ENCODE data around the gene HDAC6.

The HDAC6 gene

DNA sequence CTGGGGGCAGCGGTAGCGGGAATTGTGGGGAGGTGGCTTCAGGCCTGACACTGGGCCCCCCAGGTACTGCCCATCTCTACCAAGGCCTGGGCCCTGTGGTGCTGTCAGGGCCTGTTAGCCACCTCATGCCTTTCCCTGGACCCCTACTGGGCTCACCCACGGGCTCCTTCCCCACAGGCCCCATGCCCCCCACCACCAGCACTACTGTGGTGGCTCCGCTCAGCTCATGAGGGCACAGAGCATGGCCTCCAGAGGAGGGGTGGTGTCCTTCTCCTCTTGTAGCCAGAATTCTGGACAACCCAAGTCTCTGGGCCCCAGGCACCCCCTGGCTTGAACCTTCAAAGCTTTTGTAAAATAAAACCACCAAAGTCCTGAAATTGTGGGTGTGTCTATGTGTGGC, 7.9 kb upstream of the HDAC6 start:
- Mint-ChIP-seq H3K27ac (ENCODE audit: low read depth) (no peak overlapping the region), H3K4me3 (no peak overlapping the region)
- DNase-seq (ENCODE audit: low spot score in 2 of 2) = no peak

DNA sequence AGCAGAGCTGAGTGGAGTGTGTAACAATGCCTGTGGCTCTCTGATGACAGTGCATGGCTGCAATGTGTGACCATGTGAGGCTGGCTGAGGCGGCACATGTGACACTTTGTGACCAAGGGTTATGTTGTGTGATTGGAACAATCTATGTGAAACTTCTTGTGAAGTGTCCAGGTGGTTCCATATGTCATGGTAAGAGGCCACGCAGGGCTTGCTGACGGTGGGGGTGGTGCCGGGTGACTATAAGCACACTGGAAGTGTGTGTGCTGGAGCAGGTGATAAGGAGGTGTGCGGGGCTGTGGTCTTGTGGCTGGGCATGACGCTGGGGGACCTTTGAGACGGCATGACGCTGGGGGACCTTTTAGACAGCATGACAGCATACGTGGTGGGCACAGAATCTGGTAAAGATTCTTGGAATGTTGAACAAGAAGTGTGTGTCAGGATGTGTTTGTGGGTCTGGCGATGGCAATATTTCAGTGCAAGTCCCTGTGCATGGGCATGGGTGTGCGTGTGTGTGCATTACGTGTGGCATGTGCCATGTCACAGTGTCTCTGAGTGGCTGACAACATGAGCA, 7.4 kb upstream of the HDAC6 start:
- Mint-ChIP-seq H3K4me1 (peaks cover 9% of the 10 kb centered on the region), H3K27me3 (no peaks in the 10 kb centered on the region), H3K9me3 (no peaks in the 10 kb centered on the region), H3K4me3 (no peak overlapping the region), H3K27ac (ENCODE audit: low read depth) (no peak overlapping the region), H3K36me3 (ENCODE audit: insufficient read depth) (peaks cover 2% of the 10 kb centered on the region)
- no peak for ATAC-seq (replicated peaks; ENCODE audit: extremely low read depth, poor library complexity, severe bottlenecking)
- DNase-seq (ENCODE audit: low spot score in 2 of 2) = no peak

More for the DNA sequence above, 7.9 kb upstream of the HDAC6 start:
- ATAC-seq (replicated peaks; ENCODE audit: extremely low read depth, poor library complexity, severe bottlenecking) = no peak
- Mint-ChIP-seq H3K4me1 (peaks cover 14% of the 10 kb centered on the region), H3K9me3 (no peaks in the 10 kb centered on the region), H3K36me3 (ENCODE audit: insufficient read depth) (peaks cover 2% of the 10 kb centered on the region), H3K27me3 (no peaks in the 10 kb centered on the region)

DNA sequence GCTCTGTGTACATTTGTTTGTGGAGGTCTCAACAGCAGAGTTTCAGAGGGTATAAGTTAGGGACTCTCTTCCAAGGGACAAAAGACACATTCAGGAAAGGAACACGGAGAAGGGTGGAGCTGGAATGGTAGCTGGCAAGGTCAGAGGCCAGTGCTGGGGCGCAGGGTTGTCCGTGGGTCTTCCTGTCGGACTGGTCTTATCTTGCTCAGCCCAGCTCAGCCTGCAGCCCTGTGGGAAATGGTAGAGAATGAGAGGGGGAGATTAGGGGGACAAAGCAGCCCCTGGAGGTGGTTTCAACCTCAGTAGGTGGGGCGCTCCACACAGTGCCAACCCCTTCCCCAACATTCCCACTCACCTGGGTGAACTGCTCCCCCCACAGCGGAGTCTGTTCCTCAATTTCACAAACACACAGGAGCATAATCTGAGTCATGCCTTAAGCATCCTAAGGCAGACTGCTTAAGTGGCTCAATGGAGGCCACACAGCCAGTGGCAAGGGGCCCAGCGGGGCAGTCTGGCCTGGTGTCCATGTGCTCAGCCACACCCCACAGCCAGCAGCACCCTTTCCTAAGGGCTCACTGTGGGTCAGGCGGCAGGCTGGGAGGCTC, 6.9 kb upstream of the HDAC6 start:
- Mint-ChIP-seq H3K9me3 (no peaks in the 10 kb centered on the region), H3K4me3 (no peak overlapping the region), H3K27me3 (no peaks in the 10 kb centered on the region), H3K4me1 (peaks cover 3% of the 10 kb centered on the region), H3K36me3 (ENCODE audit: insufficient read depth) (peaks cover 2% of the 10 kb centered on the region), H3K27ac (ENCODE audit: low read depth) (no peak overlapping the region)
- DNase-seq (ENCODE audit: low spot score in 2 of 2) (no peak), ATAC-seq (replicated peaks; ENCODE audit: extremely low read depth, poor library complexity, severe bottlenecking) (no peak)

DNA sequence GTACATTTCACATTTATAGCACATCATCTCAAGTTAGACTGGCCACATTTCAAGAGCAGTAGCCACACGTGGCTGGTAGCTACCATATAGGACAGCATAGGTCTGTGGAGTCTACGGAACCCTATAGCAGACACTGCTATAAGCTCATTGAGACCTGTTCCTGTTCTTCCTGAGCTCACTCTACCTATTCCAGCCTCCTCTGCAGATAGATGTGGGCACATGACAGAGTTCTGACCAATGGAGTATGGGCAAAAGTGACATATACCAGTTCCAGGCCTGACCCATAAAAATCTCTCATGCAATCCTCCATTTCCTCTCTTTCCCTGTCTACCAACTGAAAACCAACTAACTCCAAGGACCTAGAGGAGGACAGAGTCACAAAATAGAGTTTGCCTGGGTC, 3.5 kb upstream of the HDAC6 start:
- Mint-ChIP-seq H3K36me3 (ENCODE audit: insufficient read depth) (peaks cover 12% of the 10 kb centered on the region), H3K27ac (ENCODE audit: low read depth) (no peak overlapping the region), H3K9me3 (no peaks in the 10 kb centered on the region), H3K27me3 (no peaks in the 10 kb centered on the region), H3K4me3 (no peak overlapping the region), H3K4me1 (peaks cover 21% of the 10 kb centered on the region)
- DNase-seq (ENCODE audit: low spot score in 2 of 2) = no peak
- ATAC-seq (replicated peaks; ENCODE audit: extremely low read depth, poor library complexity, severe bottlenecking) = no peak

DNA sequence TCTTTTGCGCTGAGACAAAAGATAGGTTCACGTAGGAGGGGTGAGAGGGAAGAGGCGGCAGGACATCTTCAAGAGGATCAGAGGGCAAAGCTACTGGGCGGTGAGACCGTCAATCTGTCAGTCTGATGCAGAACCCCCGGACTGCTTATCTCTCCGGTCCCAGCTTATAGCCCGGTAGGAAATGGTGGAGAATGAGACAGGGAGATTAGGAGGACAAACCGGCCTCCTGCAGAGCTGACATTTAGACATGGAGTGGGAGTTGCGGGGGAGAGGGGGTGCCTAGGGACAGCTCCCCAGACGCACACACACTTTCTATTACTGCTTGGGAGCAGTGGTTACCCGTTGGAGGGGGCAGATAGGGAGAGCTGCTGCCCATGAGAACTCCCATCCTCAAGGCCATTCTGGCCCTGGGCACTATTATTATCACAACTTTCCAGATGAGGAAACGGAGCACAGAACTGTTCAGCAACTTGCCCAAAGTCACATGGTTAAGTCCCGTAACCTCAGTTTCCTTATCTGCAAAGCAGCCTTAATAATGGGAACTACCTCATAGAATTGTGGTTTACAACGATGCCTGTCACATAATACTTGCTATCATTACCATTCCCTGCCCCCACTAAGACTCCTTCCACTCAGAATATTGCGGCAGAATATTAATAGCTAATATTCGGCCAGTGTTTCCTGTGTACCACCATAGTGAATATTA, 1.1 kb upstream of the HDAC6 start:
- ATAC-seq (replicated peaks; ENCODE audit: extremely low read depth, poor library complexity, severe bottlenecking) (no peak), DNase-seq (ENCODE audit: low spot score in 2 of 2) (no peak)
- peak overlapping the region; percentile 97 for H3K27ac Mint-ChIP-seq (ENCODE audit: low read depth)
- no peaks in the 10 kb centered on the region for H3K9me3 Mint-ChIP-seq
- peaks cover 16% of the 10 kb centered on the region for H3K36me3 Mint-ChIP-seq (ENCODE audit: insufficient read depth)
- peak overlapping the region; percentile 96 for H3K4me3 Mint-ChIP-seq
- peaks cover 31% of the 10 kb centered on the region for H3K4me1 Mint-ChIP-seq
- H3K27me3 Mint-ChIP-seq = no peaks in the 10 kb centered on the region

DNA sequence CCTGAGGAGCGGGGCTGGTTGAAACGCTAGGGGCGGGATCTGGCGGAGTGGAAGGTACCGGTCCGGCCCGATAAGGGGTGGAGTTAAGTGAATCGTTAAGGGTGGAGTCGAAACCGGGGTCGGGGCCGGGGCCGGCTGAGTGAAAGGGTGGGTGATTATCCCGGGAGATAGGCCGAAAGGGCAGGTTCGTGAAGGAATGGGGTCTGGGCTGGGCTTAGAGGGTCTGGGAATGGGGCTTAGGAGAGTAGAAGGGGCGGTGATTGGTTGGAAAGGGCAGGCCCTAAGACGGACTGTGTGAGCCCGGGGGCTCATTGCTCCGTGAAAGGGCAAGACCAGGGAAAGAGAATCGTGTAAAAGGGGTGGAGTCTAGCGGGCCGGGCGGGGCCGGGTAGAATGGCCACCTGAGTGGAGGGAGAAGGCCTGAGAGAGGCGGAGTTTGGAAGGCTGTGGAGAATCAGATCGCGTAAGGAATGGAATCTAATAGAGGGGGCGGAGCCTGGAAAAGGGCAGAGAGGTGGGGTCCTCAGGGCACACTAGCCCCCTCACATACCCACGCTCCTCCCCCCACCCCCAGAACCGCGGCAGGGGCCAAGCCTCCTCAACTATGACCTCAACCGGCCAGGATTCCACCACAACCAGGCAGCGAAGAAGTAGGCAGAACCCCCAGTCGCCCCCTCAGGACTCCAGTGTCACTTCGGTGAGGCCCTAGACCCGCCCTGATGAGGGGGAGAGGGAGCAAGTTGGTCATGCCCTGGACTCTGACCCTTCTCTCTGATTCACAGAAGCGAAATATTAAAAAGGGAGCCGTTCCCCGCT, 430 bp downstream of the HDAC6 start:
- Mint-ChIP-seq H3K36me3 (ENCODE audit: insufficient read depth) (peaks cover 16% of the 10 kb centered on the region), H3K27me3 (no peaks in the 10 kb centered on the region), H3K4me3 (peak overlapping the region; percentile 96), H3K4me1 (peaks cover 31% of the 10 kb centered on the region), H3K27ac (ENCODE audit: low read depth) (peak overlapping the region; percentile 97), H3K9me3 (no peaks in the 10 kb centered on the region)
- DNase-seq (ENCODE audit: low spot score in 2 of 2) = no peak
- no peak for ATAC-seq (replicated peaks; ENCODE audit: extremely low read depth, poor library complexity, severe bottlenecking)

DNA sequence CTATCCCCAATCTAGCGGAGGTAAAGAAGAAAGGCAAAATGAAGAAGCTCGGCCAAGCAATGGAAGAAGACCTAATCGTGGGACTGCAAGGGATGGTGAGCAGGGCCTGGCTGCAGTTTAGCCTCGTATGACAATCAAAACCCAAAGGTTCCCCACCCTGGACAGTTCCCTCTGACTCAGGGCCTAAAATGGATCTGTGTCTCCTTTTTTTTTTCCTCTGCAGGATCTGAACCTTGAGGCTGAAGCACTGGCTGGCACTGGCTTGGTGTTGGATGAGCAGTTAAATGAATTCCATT, 986 bp downstream of the HDAC6 start:
- Mint-ChIP-seq H3K36me3 (ENCODE audit: insufficient read depth) (peaks cover 16% of the 10 kb centered on the region), H3K4me1 (peaks cover 31% of the 10 kb centered on the region), H3K27ac (ENCODE audit: low read depth) (peak overlapping the region; percentile 97), H3K9me3 (no peaks in the 10 kb centered on the region), H3K4me3 (peak overlapping the region; percentile 96), H3K27me3 (no peaks in the 10 kb centered on the region)
- ATAC-seq (replicated peaks; ENCODE audit: extremely low read depth, poor library complexity, severe bottlenecking) (no peak), DNase-seq (ENCODE audit: low spot score in 2 of 2) (no peak)

DNA sequence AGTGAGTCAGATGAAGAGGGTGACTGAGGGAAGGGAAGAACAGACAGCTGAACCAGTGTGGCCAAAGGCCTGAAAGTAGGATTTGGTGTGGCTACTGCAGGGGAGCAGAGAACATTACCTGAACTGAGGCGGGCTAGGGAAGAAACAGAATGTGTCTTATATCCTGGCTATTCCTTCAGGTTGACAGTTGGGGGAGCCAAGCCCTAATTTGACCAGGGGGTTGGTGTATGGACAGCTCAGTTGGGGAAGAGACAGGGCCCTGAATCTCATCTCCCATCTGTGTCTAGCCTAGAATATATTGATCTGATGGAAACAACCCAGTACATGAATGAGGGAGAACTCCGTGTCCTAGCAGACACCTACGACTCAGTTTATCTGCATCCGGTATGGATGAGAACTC, 4.2 kb downstream of the HDAC6 start:
- ATAC-seq (replicated peaks; ENCODE audit: extremely low read depth, poor library complexity, severe bottlenecking) (no peak), DNase-seq (ENCODE audit: low spot score in 2 of 2) (no peak)
- no peak overlapping the region for H3K27ac Mint-ChIP-seq (ENCODE audit: low read depth)
- H3K4me1 Mint-ChIP-seq = peaks cover 21% of the 10 kb centered on the region
- no peak overlapping the region for H3K4me3 Mint-ChIP-seq
- H3K27me3 Mint-ChIP-seq = no peaks in the 10 kb centered on the region
- no peaks in the 10 kb centered on the region for H3K9me3 Mint-ChIP-seq
- H3K36me3 Mint-ChIP-seq (ENCODE audit: insufficient read depth) = peaks cover 14% of the 10 kb centered on the region

DNA sequence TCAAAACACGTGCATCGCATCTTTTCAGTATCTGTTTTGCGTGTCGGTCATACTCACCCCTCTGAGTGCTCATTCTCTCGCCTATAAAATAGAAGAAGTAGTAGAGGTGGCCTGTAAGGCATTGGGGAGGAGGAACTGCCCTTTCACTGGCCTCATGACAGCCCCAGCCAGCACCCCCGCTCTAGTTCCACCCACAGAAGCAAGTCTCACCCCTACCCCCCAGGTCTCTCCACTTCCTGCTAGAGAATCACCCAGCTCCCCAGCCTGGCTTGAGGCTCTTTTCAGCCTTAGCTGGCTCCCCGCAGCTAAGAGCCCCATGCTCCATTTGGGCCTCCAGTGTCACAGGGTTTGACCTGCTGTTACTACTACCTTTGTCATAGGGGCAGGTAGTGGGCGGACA, 11.8 kb downstream of the HDAC6 start:
- H3K9me3 Mint-ChIP-seq = no peaks in the 10 kb centered on the region
- H3K4me3 Mint-ChIP-seq = no peak overlapping the region
- ATAC-seq (replicated peaks; ENCODE audit: extremely low read depth, poor library complexity, severe bottlenecking) (no peak), DNase-seq (ENCODE audit: low spot score in 2 of 2) (no peak)
- no peaks in the 10 kb centered on the region for H3K4me1 Mint-ChIP-seq
- peak overlapping the region; percentile 72 for H3K27ac Mint-ChIP-seq (ENCODE audit: low read depth)
- H3K36me3 Mint-ChIP-seq (ENCODE audit: insufficient read depth) = peaks cover 9% of the 10 kb centered on the region
- no peaks in the 10 kb centered on the region for H3K27me3 Mint-ChIP-seq

DNA sequence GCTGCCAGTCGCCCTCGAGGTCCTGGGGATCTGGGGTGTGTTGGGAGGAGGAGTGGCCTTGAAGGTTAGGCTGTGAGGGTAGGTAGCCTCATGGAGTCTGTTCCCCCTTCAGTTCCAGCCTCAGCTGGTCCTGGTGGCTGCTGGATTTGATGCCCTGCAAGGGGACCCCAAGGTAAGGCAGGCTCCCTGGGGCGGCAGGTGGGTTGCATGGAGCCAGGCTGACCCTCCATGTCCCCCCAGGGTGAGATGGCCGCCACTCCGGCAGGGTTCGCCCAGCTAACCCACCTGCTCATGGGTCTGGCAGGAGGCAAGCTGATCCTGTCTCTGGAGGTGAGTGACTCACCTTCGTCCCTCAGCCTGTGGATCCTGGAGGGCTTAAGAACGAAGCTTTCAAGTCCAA, 12.9 kb downstream of the HDAC6 start:
- no peak overlapping the region for H3K4me3 Mint-ChIP-seq
- H3K36me3 Mint-ChIP-seq (ENCODE audit: insufficient read depth) = peaks cover 9% of the 10 kb centered on the region
- no peak overlapping the region for H3K27ac Mint-ChIP-seq (ENCODE audit: low read depth)
- no peaks in the 10 kb centered on the region for H3K27me3 Mint-ChIP-seq
- DNase-seq (ENCODE audit: low spot score in 2 of 2) (no peak), ATAC-seq (replicated peaks; ENCODE audit: extremely low read depth, poor library complexity, severe bottlenecking) (no peak)
- no peaks in the 10 kb centered on the region for H3K4me1 Mint-ChIP-seq
- no peaks in the 10 kb centered on the region for H3K9me3 Mint-ChIP-seq

DNA sequence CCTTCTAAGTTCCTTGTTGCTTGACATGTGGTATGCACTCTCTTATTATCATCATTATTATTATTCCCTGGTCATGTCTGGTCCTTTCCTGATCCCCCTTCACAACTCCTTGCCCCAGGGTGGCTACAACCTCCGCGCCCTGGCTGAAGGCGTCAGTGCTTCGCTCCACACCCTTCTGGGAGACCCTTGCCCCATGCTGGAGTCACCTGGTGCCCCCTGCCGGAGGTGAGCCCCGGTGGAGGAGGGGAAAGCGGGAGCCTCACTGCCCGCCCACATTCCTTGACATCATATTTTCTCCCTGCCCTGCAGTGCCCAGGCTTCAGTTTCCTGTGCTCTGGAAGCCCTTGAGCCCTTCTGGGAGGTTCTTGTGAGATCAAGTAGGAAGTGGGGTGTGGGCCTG, 13.4 kb downstream of the HDAC6 start:
- Mint-ChIP-seq H3K4me3 (no peak overlapping the region), H3K36me3 (ENCODE audit: insufficient read depth) (peaks cover 9% of the 10 kb centered on the region), H3K9me3 (no peaks in the 10 kb centered on the region), H3K27ac (ENCODE audit: low read depth) (no peak overlapping the region), H3K4me1 (no peaks in the 10 kb centered on the region), H3K27me3 (no peaks in the 10 kb centered on the region)
- DNase-seq (ENCODE audit: low spot score in 2 of 2) (no peak), ATAC-seq (replicated peaks; ENCODE audit: extremely low read depth, poor library complexity, severe bottlenecking) (no peak)

DNA sequence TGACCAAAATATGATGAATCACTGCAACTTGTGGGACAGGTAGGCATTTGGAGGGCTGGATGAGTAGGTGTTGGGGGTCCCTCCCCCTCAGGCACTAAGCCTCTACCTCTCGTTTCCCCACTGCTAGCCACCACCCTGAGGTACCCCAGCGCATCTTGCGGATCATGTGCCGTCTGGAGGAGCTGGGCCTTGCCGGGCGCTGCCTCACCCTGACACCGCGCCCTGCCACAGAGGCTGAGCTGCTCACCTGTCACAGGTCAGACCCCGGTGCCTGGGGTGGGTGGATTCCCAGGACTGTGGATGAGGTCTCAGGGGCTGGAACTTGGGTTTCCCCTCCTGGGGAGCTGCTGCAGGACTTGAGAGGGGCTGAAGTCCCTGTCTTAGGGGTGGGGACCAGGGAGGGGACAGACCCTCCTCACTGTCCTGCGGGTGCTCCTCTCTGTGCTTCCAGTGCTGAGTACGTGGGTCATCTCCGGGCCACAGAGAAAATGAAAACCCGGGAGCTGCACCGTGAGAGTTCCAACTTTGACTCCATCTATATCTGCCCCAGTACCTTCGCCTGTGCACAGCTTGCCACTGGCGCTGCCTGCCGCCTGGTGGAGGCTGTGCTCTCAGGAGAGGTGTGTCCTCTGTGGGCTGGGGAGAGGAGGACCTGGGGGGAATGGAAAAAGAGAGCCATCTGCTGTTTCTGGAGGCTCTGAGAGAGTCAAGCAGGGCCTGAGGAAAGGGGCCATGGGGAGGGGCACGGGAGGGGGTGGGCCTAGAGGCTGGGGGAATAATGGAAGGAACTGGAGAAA, 14.3 kb downstream of the HDAC6 start:
- no peaks in the 10 kb centered on the region for H3K27me3 Mint-ChIP-seq
- H3K36me3 Mint-ChIP-seq (ENCODE audit: insufficient read depth) = peaks cover 8% of the 10 kb centered on the region
- no peak overlapping the region for H3K4me3 Mint-ChIP-seq
- ATAC-seq (replicated peaks; ENCODE audit: extremely low read depth, poor library complexity, severe bottlenecking) (no peak), DNase-seq (ENCODE audit: low spot score in 2 of 2) (no peak)
- H3K9me3 Mint-ChIP-seq = no peaks in the 10 kb centered on the region
- H3K4me1 Mint-ChIP-seq = no peaks in the 10 kb centered on the region
- H3K27ac Mint-ChIP-seq (ENCODE audit: low read depth) = no peak overlapping the region
